ENCODE measurements around the gene HOXA3. TPM values are rescaled to one million over a fixed set of nuclear protein-coding genes. Genes with fewer than 3 reads are reported as not detected.

HOXA3 gene
- total RNA-seq, 1 donor from 2014 or later = 26.4 TPM

GRCh38 chr7:27078616-27079233 lies 73.7 kb downstream of the HOXA3 start:
- TF ChIP-seq, protein P1, sequence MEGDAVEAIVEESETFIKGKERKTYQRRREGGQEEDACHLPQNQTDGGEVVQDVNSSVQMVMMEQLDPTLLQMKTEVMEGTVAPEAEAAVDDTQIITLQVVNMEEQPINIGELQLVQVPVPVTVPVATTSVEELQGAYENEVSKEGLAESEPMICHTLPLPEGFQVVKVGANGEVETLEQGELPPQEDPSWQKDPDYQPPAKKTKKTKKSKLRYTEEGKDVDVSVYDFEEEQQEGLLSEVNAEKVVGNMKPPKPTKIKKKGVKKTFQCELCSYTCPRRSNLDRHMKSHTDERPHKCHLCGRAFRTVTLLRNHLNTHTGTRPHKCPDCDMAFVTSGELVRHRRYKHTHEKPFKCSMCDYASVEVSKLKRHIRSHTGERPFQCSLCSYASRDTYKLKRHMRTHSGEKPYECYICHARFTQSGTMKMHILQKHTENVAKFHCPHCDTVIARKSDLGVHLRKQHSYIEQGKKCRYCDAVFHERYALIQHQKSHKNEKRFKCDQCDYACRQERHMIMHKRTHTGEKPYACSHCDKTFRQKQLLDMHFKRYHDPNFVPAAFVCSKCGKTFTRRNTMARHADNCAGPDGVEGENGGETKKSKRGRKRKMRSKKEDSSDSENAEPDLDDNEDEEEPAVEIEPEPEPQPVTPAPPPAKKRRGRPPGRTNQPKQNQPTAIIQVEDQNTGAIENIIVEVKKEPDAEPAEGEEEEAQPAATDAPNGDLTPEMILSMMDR (IDR thresholded peaks at IDR 0.05; ENCODE audit: insufficient read depth, low read length, poor library complexity, severe bottlenecking) = no peak
- Histone ChIP-seq H3K36me3 (ENCODE audit: control insufficient read depth, insufficient read depth, low read length) (no peaks in the 10 kb centered on the region), H3K4me3 (ENCODE audit: low read depth, low read length) (no peak overlapping the region), H3K27me3 (ENCODE audit: control insufficient read depth, insufficient read depth, low read length) (no peaks in the 10 kb centered on the region)
- no peak for DNase-seq (ENCODE audit: low read depth)

DNA sequence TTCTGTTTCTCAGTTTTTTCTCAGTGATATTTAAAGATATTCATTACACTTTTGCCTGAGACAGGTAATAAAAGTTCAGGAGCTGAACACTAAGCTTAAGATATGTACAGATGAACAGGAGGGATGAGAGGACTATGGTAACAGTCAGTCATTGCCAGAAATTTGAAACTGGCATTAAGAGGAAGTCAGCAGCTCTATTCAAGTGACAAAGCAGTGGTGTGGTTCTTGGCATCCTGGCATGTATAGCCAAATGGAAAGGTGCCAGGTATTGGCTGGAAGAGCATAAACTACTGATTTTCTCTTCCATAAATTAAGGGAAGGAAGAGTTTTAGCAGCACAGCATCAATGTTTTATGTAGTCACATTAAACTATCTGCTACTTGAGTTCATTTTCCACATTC lies 79.3 kb downstream of the HOXA3 start:
- TF ChIP-seq, protein P1 (IDR thresholded peaks at IDR 0.05; ENCODE audit: insufficient read depth, low read length, poor library complexity, severe bottlenecking) = no peak
- no peak for DNase-seq (ENCODE audit: low read depth)
- Histone ChIP-seq H3K36me3 (ENCODE audit: control insufficient read depth, insufficient read depth, low read length) (no peaks in the 10 kb centered on the region), H3K4me3 (ENCODE audit: low read depth, low read length) (no peak overlapping the region), H3K27me3 (ENCODE audit: control insufficient read depth, insufficient read depth, low read length) (no peaks in the 10 kb centered on the region)

DNA sequence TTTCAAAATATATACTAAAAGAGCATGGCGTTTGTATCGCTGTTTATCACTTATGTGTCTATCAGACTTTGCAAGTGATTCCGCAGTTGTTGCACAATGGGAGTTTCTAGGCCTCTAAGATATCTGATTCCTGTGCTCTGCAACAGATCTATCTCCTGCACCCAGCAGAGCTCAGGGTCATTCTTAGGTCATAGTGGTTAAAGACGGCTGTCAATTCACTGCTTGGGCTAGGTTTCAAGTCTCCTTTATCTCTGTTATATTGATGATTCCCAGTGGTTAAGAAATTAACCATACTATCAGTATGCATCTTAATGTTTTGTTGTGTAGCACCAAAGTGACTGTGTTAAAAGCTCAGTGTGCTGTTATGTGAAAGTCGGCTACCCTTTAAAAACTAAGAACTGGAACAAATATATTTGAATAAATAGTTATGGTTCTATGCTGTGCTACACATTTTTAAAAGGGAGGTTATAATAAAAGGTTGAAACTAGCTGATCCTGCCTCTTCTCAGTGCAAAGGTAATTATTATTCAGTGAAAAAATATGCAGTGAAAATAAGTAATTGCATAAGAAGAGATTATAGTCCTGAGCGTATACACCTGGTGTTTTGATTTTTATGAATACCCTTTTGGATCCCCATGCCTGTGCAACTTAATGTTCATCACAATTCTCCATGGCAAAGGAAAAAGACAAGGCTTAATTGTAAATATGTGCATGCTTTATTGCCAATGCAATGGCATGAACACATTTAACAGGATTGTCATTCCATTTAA lies 80.6 kb downstream of the HOXA3 start:
- DNase-seq (ENCODE audit: low read depth) = no peak
- no peak overlapping the region for H3K4me3 ChIP-seq (ENCODE audit: low read depth, low read length)
- TF ChIP-seq, protein P1 (IDR thresholded peaks at IDR 0.05; ENCODE audit: insufficient read depth, low read length, poor library complexity, severe bottlenecking) = no peak
- H3K27me3 ChIP-seq (ENCODE audit: control insufficient read depth, insufficient read depth, low read length) = no peaks in the 10 kb centered on the region
- H3K36me3 ChIP-seq (ENCODE audit: control insufficient read depth, insufficient read depth, low read length) = no peaks in the 10 kb centered on the region

DNA sequence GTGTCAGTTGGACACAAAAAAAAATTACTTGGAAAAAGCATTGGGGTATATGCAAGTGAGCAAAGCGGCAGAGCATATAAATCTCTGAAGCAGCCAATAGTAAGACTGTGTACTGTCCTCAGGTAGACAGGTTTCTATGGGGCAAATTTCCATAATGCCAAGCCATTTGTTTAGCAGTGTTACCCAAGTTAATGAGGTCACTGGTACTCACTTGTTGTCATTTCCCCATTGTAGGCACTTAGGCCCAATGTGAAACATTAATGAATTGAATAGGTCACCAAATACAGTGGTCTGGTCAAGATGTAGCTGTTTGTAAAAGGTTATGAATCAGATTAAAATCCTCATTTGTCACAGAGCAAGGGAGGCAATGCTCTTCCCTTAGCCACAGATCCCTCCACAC lies 84.1 kb downstream of the HOXA3 start:
- Histone ChIP-seq H3K36me3 (ENCODE audit: control insufficient read depth, insufficient read depth, low read length) (no peaks in the 10 kb centered on the region), H3K27me3 (ENCODE audit: control insufficient read depth, insufficient read depth, low read length) (no peaks in the 10 kb centered on the region), H3K4me3 (ENCODE audit: low read depth, low read length) (no peak overlapping the region)
- DNase-seq (ENCODE audit: low read depth) = no peak
- TF ChIP-seq, protein P1 (IDR thresholded peaks at IDR 0.05; ENCODE audit: insufficient read depth, low read length, poor library complexity, severe bottlenecking) = no peak

GRCh38 chr7:27066148-27066547 lies 86.2 kb downstream of the HOXA3 start:
- TF ChIP-seq, protein P1 (IDR thresholded peaks at IDR 0.05; ENCODE audit: insufficient read depth, low read length, poor library complexity, severe bottlenecking) = no peak
- DNase-seq (ENCODE audit: low read depth) = no peak
- no peaks in the 10 kb centered on the region for H3K27me3 ChIP-seq (ENCODE audit: control insufficient read depth, insufficient read depth, low read length)
- no peaks in the 10 kb centered on the region for H3K36me3 ChIP-seq (ENCODE audit: control insufficient read depth, insufficient read depth, low read length)
- H3K4me3 ChIP-seq (ENCODE audit: low read depth, low read length) = no peak overlapping the region

Data from kidney epithelial cell (primary cell).